Thoracic aorta (tissue), 2 donors: Measurements from ENCODE around the gene KLF5. TPM values are rescaled to one million over a fixed set of nuclear protein-coding genes. Genes with fewer than 3 reads are reported as not detected.
A peak's percentile ranks its signal among the peaks of the same experiment; 100 is the strongest.

Experiments
- ATAC-seq: fragments of 150-250 bp; one replicate; pipeline ENCODE4 v1.8.0; 2017; ENCODE audit warnings: low read depth; ENCODE audit not compliant: insufficient number of reproducible peaks, low FRiP score
- DNase-seq: peaks from one replicate; pipeline ENCODE4 v3.0.0-alpha.2; 2020; ENCODE audit warnings: low spot score
- H3K27ac ChIP-seq, 2 donors: fragments of 200-600 bp; sonication (generic); 1 replicate in 1 of 2; 2 replicates in 1 of 2; pipeline ENCODE4 v1.5.1; 2016; ENCODE audit warnings: mild to moderate bottlenecking in 2 of 2, moderate library complexity in 2 of 2
- H3K27me3 ChIP-seq: fragments of 200-600 bp; sonication (generic); replicated peaks from 2 replicates; pipeline ENCODE4 v1.6.0; 2016; ENCODE audit warnings: mild to moderate bottlenecking; ENCODE audit not compliant: insufficient read depth
- H3K36me3 ChIP-seq: fragments of 200-600 bp; sonication (generic); one replicate; pipeline ENCODE4 v1.5.1; 2016
- H3K4me1 ChIP-seq, 2 donors: fragments of 200-600 bp; sonication (generic); 1 replicate in 1 of 2; 2 replicates in 1 of 2; pipeline versions ENCODE4 v1.5.1 to v1.6.0; 2016; ENCODE audit warnings: low read depth in 2 of 2, mild to moderate bottlenecking in 1 of 2; ENCODE audit not compliant: control insufficient read depth in 1 of 2
- H3K4me3 ChIP-seq: fragments of 200-600 bp; sonication (generic); 2 replicates; pipeline ENCODE4 v1.5.1; 2016; ENCODE audit warnings: mild to moderate bottlenecking
- H3K9me3 ChIP-seq: fragments of 200-600 bp; sonication (generic); 2 replicates; pipeline ENCODE4 v1.5.1; 2016
- total RNA-seq, 2 donors: library from RNA; depleted of rRNA; stranded (reverse); fragments of >200 nt; gene quantifications; one replicate each; pipeline versions ENCODE4 v1.1.0 to v1.2.3, GENCODE V29; 2016
- TF ChIP-seq, protein P1 (sequence below): fragments of 200-600 bp; sonication (generic); IDR thresholded peaks from one replicate; pipeline ENCODE4 v1.5.1; 2019; ENCODE audit warnings: antibody characterized with exemption

KLF5 gene
- 1 to 10 TPM; 2.6 to 6.2 TPM for total RNA-seq

DNA sequence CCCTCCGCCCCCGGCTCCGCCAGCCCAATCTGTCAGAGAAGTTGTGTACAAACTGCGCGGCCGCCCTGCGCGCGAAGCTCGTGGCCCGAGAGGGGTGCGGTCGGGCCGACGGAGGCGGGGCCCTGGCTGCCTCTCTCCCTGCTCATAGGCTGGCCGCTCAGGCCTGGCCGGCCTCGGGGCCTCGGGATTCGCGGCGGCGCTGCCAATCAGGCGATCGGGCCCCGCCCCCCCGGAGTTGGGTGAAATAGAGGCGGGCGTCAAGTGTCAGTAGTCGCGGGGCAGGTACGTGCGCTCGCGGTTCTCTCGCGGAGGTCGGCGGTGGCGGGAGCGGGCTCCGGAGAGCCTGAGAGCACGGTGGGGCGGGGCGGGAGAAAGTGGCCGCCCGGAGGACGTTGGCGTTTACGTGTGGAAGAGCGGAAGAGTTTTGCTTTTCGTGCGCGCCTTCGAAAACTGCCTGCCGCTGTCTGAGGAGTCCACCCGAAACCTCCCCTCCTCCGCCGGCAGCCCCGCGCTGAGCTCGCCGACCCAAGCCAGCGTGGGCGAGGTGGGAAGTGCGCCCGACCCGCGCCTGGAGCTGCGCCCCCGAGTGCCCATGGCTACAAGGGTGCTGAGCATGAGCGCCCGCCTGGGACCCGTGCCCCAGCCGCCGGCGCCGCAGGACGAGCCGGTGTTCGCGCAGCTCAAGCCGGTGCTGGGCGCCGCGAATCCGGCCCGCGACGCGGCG is at the start of gene KLF5:
TSS of gene KLF5 (plus strand) at position 270 of the 724 bp plus-strand sequence. CDS start at position 593, 323 bp downstream.
- Histone ChIP-seq H3K4me1 (peaks cover 0 to 14% of the 10 kb centered on the region in 2 donors), H3K36me3 (no peaks in the 10 kb centered on the region), H3K4me3 (peak within 1 kb of the TSS; percentile 79), H3K27me3 (no peaks in the 10 kb centered on the region), H3K27ac (peak within 1 kb of the TSS; percentile 18 to 45), H3K9me3 (no peaks in the 10 kb centered on the region)
- DNase-seq (peak; percentile 86), ATAC-seq (peak; percentile 66)
- TF ChIP-seq, protein P1, sequence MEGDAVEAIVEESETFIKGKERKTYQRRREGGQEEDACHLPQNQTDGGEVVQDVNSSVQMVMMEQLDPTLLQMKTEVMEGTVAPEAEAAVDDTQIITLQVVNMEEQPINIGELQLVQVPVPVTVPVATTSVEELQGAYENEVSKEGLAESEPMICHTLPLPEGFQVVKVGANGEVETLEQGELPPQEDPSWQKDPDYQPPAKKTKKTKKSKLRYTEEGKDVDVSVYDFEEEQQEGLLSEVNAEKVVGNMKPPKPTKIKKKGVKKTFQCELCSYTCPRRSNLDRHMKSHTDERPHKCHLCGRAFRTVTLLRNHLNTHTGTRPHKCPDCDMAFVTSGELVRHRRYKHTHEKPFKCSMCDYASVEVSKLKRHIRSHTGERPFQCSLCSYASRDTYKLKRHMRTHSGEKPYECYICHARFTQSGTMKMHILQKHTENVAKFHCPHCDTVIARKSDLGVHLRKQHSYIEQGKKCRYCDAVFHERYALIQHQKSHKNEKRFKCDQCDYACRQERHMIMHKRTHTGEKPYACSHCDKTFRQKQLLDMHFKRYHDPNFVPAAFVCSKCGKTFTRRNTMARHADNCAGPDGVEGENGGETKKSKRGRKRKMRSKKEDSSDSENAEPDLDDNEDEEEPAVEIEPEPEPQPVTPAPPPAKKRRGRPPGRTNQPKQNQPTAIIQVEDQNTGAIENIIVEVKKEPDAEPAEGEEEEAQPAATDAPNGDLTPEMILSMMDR: no peak

DNA sequence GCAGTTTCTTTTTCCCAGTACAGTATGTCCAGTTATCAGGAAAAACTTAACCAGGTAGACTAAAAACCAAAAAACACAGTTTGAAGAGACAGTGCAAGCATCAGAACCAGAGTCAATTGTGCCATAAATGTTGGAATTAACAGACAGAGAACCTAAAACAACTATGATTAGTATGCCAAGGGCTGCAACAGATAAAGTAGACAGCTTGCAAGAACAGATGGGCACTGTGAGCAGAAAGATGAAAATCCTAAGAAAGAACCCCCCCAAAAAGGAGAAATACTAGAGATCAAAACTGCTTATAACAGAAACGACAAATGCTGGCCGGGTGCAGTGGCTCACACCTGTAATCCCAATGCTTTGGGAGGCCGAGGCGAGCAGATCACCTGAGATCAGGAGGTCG is 47.1 kb upstream of the KLF5 start:
- Histone ChIP-seq H3K9me3 (no peaks in the 10 kb centered on the region), H3K27me3 (no peaks in the 10 kb centered on the region), H3K4me1 (no peaks in the 10 kb centered on the region), H3K27ac (no peak overlapping the region), H3K36me3 (no peaks in the 10 kb centered on the region), H3K4me3 (no peak overlapping the region)
- TF ChIP-seq, protein P1: no peak
- ATAC-seq: no peak
- DNase-seq: no peak

DNA sequence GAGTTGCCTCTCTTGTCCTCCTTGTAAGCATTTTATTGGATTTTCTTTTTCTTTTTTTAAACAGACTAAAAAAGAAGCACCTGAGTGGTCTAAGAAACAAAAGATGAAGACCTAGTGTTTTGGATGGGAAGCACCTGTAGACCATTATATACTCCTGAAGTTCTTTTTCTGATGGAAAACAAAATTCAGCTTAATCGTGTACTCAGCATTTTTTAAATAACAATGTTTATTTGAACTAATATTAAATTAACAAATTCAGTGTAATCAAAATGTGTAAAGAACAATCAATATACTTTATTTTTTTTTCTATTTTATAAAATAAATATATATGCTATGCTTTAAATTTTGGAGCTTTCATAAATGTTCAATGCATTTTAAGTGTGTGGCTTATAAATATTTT is 43.0 kb upstream of the KLF5 start:
- DNase-seq (no peak), ATAC-seq (no peak)
- Histone ChIP-seq H3K9me3 (no peaks in the 10 kb centered on the region), H3K4me3 (no peak overlapping the region), H3K4me1 (no peaks in the 10 kb centered on the region), H3K27ac (no peak overlapping the region), H3K36me3 (no peaks in the 10 kb centered on the region), H3K27me3 (no peaks in the 10 kb centered on the region)
- TF ChIP-seq, protein P1: no peak

DNA sequence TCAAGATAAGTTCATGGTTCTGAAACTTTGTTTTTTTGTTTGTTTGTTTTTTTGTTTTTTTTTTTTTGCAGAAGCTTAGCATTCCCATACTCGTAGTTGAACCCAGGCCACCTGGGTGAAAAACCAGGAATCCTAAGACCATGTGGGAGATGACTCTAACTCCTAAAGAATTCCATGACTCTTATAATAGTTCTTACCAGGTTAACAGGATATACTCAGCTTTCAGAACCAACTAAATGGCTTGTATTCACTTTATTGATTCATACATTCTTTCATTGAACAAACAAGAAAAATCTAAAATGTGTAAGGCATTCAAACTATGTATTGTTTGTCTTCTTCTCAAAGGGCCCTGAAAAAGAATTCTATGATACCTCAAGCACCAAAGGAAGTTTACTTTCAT is 40.5 kb upstream of the KLF5 start:
- TF ChIP-seq, protein P1: no peak
- no peak overlapping the region for H3K4me3 ChIP-seq
- ATAC-seq (no peak), DNase-seq (no peak)
- no peaks in the 10 kb centered on the region for H3K9me3 ChIP-seq
- no peaks in the 10 kb centered on the region for H3K36me3 ChIP-seq
- no peaks in the 10 kb centered on the region for H3K27me3 ChIP-seq
- no peak overlapping the region for H3K27ac ChIP-seq
- H3K4me1 ChIP-seq: no peaks in the 10 kb centered on the region

DNA sequence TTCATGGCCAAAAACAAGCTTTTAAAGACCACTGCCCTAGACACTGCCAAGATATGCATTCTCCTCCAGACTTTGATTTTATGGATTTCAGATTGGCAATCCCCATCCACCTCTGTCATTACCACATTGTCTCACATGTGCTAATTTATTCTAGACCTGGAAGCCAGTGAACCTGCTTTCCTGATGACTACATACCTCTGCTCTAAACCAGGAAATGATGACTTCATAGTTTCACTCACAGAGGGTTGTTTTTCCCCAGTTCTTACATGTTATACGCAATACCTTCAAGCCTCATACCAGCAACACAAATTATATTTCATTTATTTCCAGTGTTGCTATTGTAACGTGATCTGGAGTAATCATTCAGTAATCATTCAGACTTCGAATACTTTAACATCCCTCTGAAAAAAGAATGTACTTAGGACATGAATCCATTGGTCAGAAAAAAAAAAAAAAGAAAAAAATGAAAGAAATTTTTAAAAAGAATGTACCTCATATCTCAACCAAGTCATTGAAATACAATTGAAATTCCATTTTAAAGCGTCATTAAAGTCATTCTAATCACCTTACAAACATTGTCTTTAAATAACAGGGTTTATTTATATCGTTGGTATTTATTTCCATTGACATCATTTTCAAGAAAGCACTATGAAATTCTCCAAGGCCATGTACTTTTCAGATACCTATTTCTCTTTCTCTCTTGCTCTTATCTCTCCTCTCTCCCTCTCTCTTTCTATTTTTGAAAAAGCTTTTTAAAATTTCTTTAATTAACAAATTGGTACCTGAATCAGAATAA is 33.4 kb upstream of the KLF5 start:
- no peak overlapping the region for H3K4me3 ChIP-seq
- TF ChIP-seq, protein P1: no peak
- no peaks in the 10 kb centered on the region for H3K9me3 ChIP-seq

More for the DNA sequence above, 33.4 kb upstream of the KLF5 start:
- Histone ChIP-seq H3K4me1 (no peaks in the 10 kb centered on the region), H3K27ac (no peak overlapping the region), H3K27me3 (no peaks in the 10 kb centered on the region), H3K36me3 (no peaks in the 10 kb centered on the region)
- DNase-seq: no peak
- no peak for ATAC-seq
